ENCODE measurements around the gene TCEANC2. TPM values are rescaled to one million over a fixed set of nuclear protein-coding genes. Genes with fewer than 3 reads are reported as not detected.

The TCEANC2 gene
- total and polyA plus RNA-seq, 7 donors, result 2.3 to 10.4 (median 5.7) TPM

- WGBS, 3 donors, result 88 to 93% (median 93%) methylated on average over 2 of the region's 2 CpGs
- H3K36me3 ChIP-seq (ENCODE audit: insufficient read depth in 1 of 2, low read depth in 1 of 2), result peaks cover 0 to 2% of the 10 kb centered on the region in 2 donors
- H3K9me3 ChIP-seq, result no peaks in the 10 kb centered on the region
- H3K4me1 ChIP-seq, result peaks cover 6% of the 10 kb centered on the region
- no peak for ATAC-seq
- H3K27me3 ChIP-seq (ENCODE audit: insufficient read depth in 3 of 3, low read length in 2 of 3), result no peaks in the 10 kb centered on the region
- intact Hi-C loops (cut with DNase I), result no loop called here
- TF ChIP-seq CTCF (IDR thresholded peaks at IDR 0.05), result no peak
- no peak overlapping the region for H3K4me3 ChIP-seq
- no peak overlapping the region for H3K27ac ChIP-seq
- no peak for DNase-seq
These were observed 27.2 kb downstream of the TCEANC2 start for GRCh38 chr1:54080598-54081049.

GRCh38 chr1:54081306-54082270 is 28.2 kb downstream of the TCEANC2 start:
- ATAC-seq (peak; percentile 61 to 89 (median 84)), DNase-seq (peak; percentile 43 to 68)
- intact Hi-C loops (cut with DNase I), result no loop called here
- WGBS, 3 donors, result 87 to 96% (median 92%) methylated on average over 8 of the region's 8 CpGs
- Histone ChIP-seq H3K27me3 (ENCODE audit: insufficient read depth in 3 of 3, low read length in 2 of 3) (no peaks in the 10 kb centered on the region), H3K27ac (no peak overlapping the region), H3K4me1 (peaks cover 6% of the 10 kb centered on the region), H3K4me3 (no peak overlapping the region), H3K36me3 (ENCODE audit: insufficient read depth in 1 of 2, low read depth in 1 of 2) (peaks cover 0 to 2% of the 10 kb centered on the region in 2 donors), H3K9me3 (no peaks in the 10 kb centered on the region)
- TF ChIP-seq CTCF (IDR thresholded peaks at IDR 0.05), result peak; percentile 55

- Histone ChIP-seq H3K27me3 (ENCODE audit: insufficient read depth in 3 of 3, low read length in 2 of 3) (no peaks in the 10 kb centered on the region), H3K9me3 (no peaks in the 10 kb centered on the region), H3K4me3 (no peak overlapping the region), H3K27ac (no peak overlapping the region), H3K36me3 (ENCODE audit: insufficient read depth in 1 of 2, low read depth in 1 of 2) (peaks cover 0 to 9% of the 10 kb centered on the region in 2 donors), H3K4me1 (no peaks in the 10 kb centered on the region)
- no peak for DNase-seq
- intact Hi-C loops (cut with DNase I), result no loop called here
- WGBS, 3 donors, result 84 to 94% (median 88%) methylated on average over 2 of the region's 2 CpGs
- no peak for ATAC-seq
- TF ChIP-seq CTCF (IDR thresholded peaks at IDR 0.05), result no peak
These were observed 31.4 kb downstream of the TCEANC2 start for GRCh38 chr1:54084794-54085193.

- no peaks in the 10 kb centered on the region for H3K9me3 ChIP-seq
- TF ChIP-seq CTCF (IDR thresholded peaks at IDR 0.05), result no peak
- H3K27ac ChIP-seq, result no peak overlapping the region
- DNase-seq (no peak), ATAC-seq (no peak)
- H3K4me1 ChIP-seq, result no peaks in the 10 kb centered on the region
- WGBS, 3 donors, result 100% methylated on average over 1 of the region's 1 CpG
- H3K27me3 ChIP-seq (ENCODE audit: insufficient read depth in 3 of 3, low read length in 2 of 3), result no peaks in the 10 kb centered on the region
- intact Hi-C loops (cut with DNase I), result no loop called here
- peaks cover 0 to 10% of the 10 kb centered on the region in 2 donors for H3K36me3 ChIP-seq (ENCODE audit: insufficient read depth in 1 of 2, low read depth in 1 of 2)
- no peak overlapping the region for H3K4me3 ChIP-seq
These were observed 33.3 kb downstream of the TCEANC2 start for GRCh38 chr1:54086754-54087153.
